CD4-positive, alpha-beta memory T cell (primary cell): ENCODE data around the gene KATNBL1. TPM values are rescaled to one million over a fixed set of nuclear protein-coding genes. Genes with fewer than 3 reads are reported as not detected.

Source experiments
- CTCF ChIA-PET: fragments of 350-600 bp; sonication (Branson Sonifier 250); formaldehyde crosslinking; loops from one replicate; lab custom pipeline; 2021; ENCODE audit warnings: inconsistent platforms; ENCODE audit not compliant: partially characterized antibody; lab: Charles Lee
- POLR2A ChIA-PET: fragments of 350-600 bp; sonication (Branson Sonifier 250); formaldehyde crosslinking; loops from one replicate; lab custom pipeline; 2021; ENCODE audit not compliant: partially characterized antibody; lab: Charles Lee
- DNase-seq, 5 donors: peaks; one replicate each; pipeline versions ENCODE4 v3.0.0 to v3.0.0-alpha.2; 2020 to 2022; ENCODE audit warnings: mixed read lengths in 1 of 5
- H3K27ac ChIP-seq: one replicate; pipeline ENCODE4 v1.7.0; 2013; ENCODE audit warnings: low read depth, low read length
- H3K27me3 ChIP-seq: 2 replicates; pipeline ENCODE4 v1.7.0; 2013; ENCODE audit warnings: mild to moderate bottlenecking, low read length, moderate library complexity; ENCODE audit not compliant: insufficient read depth
- H3K36me3 ChIP-seq: 2 replicates; pipeline ENCODE4 v1.7.0; 2013; ENCODE audit warnings: mild to moderate bottlenecking, low read length, moderate library complexity; ENCODE audit not compliant: insufficient read depth
- H3K4me1 ChIP-seq: 2 replicates; pipeline ENCODE4 v1.7.0; 2013; ENCODE audit warnings: mild to moderate bottlenecking, low read length, moderate library complexity; ENCODE audit not compliant: insufficient read depth
- H3K4me3 ChIP-seq, 2 donors: one replicate each; pipeline ENCODE4 v1.7.0; 2013; ENCODE audit warnings: low read length in 2 of 2, mild to moderate bottlenecking in 1 of 2
- H3K9me3 ChIP-seq, 2 donors: one replicate each; pipeline ENCODE4 v1.7.0; 2013; ENCODE audit warnings: low read length in 2 of 2, control low read depth in 1 of 2; ENCODE audit not compliant: control insufficient read depth in 1 of 2
- H3K27ac Mint-ChIP-seq, 7 donors: one replicate each; pipeline ENCODE4 v1.8.0; 2020 to 2021; ENCODE audit warnings: mixed read lengths in 7 of 7, mild to moderate bottlenecking in 6 of 7, inconsistent platforms in 3 of 7, moderate library complexity in 3 of 7
- H3K27me3 Mint-ChIP-seq, 2 donors: one replicate each; pipeline ENCODE4 v1.8.0; 2020 to 2021; ENCODE audit warnings: mixed read lengths in 2 of 2
- H3K36me3 Mint-ChIP-seq, 2 donors: one replicate each; pipeline ENCODE4 v1.8.0; 2020 to 2021; ENCODE audit warnings: mixed read lengths in 2 of 2, inconsistent platforms in 1 of 2, mild to moderate bottlenecking in 1 of 2
- H3K4me1 Mint-ChIP-seq, 4 donors: one replicate each; pipeline ENCODE4 v1.8.0; 2020 to 2021; ENCODE audit warnings: mixed read lengths in 4 of 4, mild to moderate bottlenecking in 1 of 4
- H3K4me3 Mint-ChIP-seq, 8 donors: one replicate each; pipeline ENCODE4 v1.8.0; 2020 to 2021; ENCODE audit warnings: mixed read lengths in 8 of 8, mild to moderate bottlenecking in 7 of 8, moderate library complexity in 6 of 8, inconsistent platforms in 3 of 8
- H3K9me3 Mint-ChIP-seq, 8 donors: one replicate each; pipeline ENCODE4 v1.8.0; 2020 to 2021; ENCODE audit warnings: mixed read lengths in 8 of 8, mild to moderate bottlenecking in 5 of 8, inconsistent platforms in 3 of 8, moderate library complexity in 1 of 8
- intact Hi-C: fragments of 100-400 bp; cut with micrococcal nuclease; formaldehyde crosslinking; loops from one replicate; pipeline ENCODE4 v1.15.1; 2023
- polyA plus RNA-seq, 2 donors: library from polyadenylated mRNA; unstranded; fragments of 300-500 nt; fragmentation: Illumina TruSeq; gene quantifications; one replicate each; pipeline ENCODE4 v1.2.3, GENCODE V29; 2021
- total RNA-seq, 2 experiments: library from RNA; stranded (reverse); gene quantifications; one replicate each; pipeline ENCODE4 v1.2.3, GENCODE V29; 2021

Gene KATNBL1
- total and polyA plus RNA-seq, 4 experiments from 2014 or later: 34.7 to 45.8 (median 37.1) TPM

DNA sequence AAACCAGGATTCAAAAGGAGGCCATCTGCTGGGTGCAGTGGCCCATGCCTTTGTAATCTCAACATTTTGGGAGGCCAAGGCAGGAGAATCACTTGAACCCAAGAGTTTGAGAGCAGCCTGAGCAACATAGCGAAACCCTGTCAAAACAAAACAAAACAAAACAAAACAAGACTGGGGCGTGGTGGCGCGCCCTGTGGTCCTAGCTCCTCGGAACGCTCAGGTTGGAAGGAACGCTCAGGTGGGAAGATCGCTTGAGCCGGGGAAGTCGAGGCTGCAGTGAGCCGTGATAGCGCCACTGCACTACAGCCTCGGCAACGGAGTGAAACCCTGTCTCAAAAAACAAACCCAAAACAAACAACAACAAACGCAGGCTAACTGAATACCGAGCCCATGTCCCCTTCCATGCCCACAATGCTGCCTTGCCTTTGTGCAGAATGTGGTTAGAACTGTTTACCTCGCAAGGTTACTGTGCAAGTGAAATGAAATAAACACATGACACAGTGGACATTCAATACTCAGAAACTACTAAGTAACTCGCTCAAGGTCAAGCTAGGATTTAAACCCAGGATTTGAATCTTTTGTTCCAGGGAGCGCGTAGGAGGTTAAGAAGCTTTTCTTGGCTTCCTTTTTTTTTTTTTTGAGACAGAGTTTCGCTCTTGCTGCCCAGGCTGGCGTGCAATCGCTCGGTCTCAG, 14.2 kb upstream of the KATNBL1 start:
- Mint-ChIP-seq H3K9me3 (peaks cover 0 to 9% (median 0%) of the 10 kb centered on the region in 8 donors), H3K27me3 (peaks cover 3% of the 10 kb centered on the region in 2 donors), H3K27ac (peak overlapping the region; percentile 92 to 100 (median 99)), H3K4me1 (peaks cover 21 to 32% (median 25%) of the 10 kb centered on the region in 4 donors), H3K36me3 (peaks cover 13 to 33% of the 10 kb centered on the region in 2 donors), H3K4me3 (peak overlapping the region; percentile 90 to 99 (median 96))
- H3K36me3 ChIP-seq: peaks cover 10% of the 10 kb centered on the region
- peak overlapping the region; percentile 89 for H3K27ac ChIP-seq
- H3K4me1 ChIP-seq: peaks cover 25% of the 10 kb centered on the region
- ChIA-PET CTCF (interaction anchor here (1.0 to 3.3 kb wide), 6 partner anchors 9 to 144 kb away, joined by 3 to 17 read pairs (median 4); partner anchors contain the start of gene KATNBL1), POLR2A (interaction anchor here (0.6 to 4.1 kb wide), 11 partner anchors 8 to 764 kb away, joined by 3 to 34 read pairs (median 6); partner anchors contain the start of genes AVEN, EMC7, KATNBL1 and LPCAT4)
- no peaks in the 10 kb centered on the region for H3K27me3 ChIP-seq
- peak overlapping the region; percentile 88 to 93 for H3K4me3 ChIP-seq
- no peaks in the 10 kb centered on the region for H3K9me3 ChIP-seq
- intact Hi-C loops: loop anchor here (1.0 kb wide), 3 partner anchors 14 to 764 kb away; partner anchors contain the start of genes GOLGA8B, KATNBL1 and ZNF770
- no peak for DNase-seq

DNA sequence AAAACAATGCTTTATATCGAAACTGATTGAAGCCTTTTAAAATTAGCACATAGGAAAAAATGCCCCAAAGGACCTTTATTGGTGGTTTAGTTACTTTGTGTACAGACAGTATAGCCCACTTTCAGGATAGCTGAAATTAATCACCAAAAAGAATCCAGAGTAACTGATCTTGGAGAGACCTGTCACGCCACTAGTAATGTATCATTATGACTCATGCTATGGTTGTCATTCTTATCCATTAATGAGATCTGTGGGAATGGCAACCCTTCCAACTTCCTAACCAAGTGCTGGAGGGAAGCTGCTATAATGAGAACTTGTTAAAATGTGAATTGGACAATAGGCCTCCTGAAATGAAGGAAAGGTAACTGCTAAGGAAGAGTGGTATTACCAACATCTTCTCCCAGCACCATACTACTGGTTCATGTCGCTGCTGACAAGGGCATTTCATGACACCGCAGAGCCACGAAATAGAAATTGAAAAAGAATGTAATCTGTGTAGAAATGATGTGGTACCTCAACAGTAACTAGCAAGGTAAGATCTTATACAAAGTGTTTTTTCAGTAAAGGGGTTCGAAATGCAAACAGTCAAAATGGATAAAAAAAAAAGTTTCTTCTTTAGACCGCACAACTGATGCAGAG, 7.8 kb upstream of the KATNBL1 start:
- CTCF ChIA-PET: interaction anchor here (1.4 to 3.3 kb wide), 2 partner anchors 8 to 150 kb away, joined by 5 to 13 read pairs; partner anchors contain the start of genes KATNBL1 and LPCAT4
- H3K9me3 ChIP-seq: no peaks in the 10 kb centered on the region
- Mint-ChIP-seq H3K4me1 (no peaks in the 10 kb centered on the region), H3K4me3 (no peak overlapping the region), H3K9me3 (peaks cover 0 to 2% (median 0%) of the 10 kb centered on the region in 8 donors), H3K36me3 (no peaks in the 10 kb centered on the region), H3K27ac (no peak overlapping the region), H3K27me3 (peaks cover 0 to 4% of the 10 kb centered on the region in 2 donors)
- H3K27me3 ChIP-seq: no peaks in the 10 kb centered on the region
- intact Hi-C loops: no loop called here
- no peaks in the 10 kb centered on the region for H3K36me3 ChIP-seq
- no peak for DNase-seq
- POLR2A ChIA-PET: no interaction called here
- H3K27ac ChIP-seq: no peak overlapping the region
- no peak overlapping the region for H3K4me3 ChIP-seq
- H3K4me1 ChIP-seq: no peaks in the 10 kb centered on the region

DNA sequence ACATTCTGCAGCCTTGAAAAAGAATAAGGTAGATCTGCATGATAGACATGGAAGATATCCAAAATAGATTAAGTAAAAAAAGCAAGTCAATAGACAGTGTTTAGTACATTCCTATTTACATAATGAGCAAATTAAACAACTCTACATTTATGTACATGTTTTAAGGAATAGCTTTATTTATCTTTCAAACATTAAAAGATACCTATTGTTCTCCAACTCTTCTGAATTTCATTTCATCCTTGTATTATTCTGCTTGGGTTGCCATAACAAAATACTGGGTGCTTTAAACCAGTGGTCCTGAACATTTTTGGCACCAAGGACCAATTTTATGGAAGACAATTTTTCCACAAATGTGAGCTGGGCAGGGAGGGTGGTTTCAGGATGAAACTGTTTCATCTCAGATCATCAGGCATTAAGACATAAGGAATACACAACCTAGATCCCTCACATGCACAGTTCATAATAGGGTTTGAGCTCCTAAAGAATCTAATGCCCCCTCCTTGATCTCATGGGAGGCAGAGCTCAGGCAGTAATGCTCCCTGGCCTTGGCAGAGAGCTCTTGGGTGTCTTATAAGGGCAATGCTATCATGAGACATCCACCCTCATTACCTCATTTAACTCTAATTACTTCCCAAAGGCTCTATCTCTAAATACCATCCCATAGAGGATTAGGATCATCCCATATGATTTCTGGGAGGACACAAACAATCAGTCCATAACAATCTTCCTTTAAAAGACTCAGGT, 6.8 kb upstream of the KATNBL1 start:
- Histone ChIP-seq H3K4me1 (no peaks in the 10 kb centered on the region), H3K4me3 (no peak overlapping the region), H3K27me3 (no peaks in the 10 kb centered on the region), H3K36me3 (no peaks in the 10 kb centered on the region), H3K27ac (no peak overlapping the region), H3K9me3 (no peaks in the 10 kb centered on the region)
- Mint-ChIP-seq H3K36me3 (no peaks in the 10 kb centered on the region), H3K27ac (no peak overlapping the region), H3K4me3 (no peak overlapping the region), H3K27me3 (peaks cover 0 to 4% of the 10 kb centered on the region in 2 donors), H3K4me1 (no peaks in the 10 kb centered on the region), H3K9me3 (no peaks in the 10 kb centered on the region)
- ChIA-PET CTCF (interaction anchor here (1.1 to 1.8 kb wide), 2 partner anchors 114 to 154 kb away, joined by 3 to 4 read pairs; no protein-coding TSS in a partner anchor), POLR2A (interaction anchor here (0.5 kb wide), 1 partner anchor 7 kb away, joined by 3 read pairs; no protein-coding TSS in a partner anchor)
- intact Hi-C loops: no loop called here
- DNase-seq: no peak

DNA sequence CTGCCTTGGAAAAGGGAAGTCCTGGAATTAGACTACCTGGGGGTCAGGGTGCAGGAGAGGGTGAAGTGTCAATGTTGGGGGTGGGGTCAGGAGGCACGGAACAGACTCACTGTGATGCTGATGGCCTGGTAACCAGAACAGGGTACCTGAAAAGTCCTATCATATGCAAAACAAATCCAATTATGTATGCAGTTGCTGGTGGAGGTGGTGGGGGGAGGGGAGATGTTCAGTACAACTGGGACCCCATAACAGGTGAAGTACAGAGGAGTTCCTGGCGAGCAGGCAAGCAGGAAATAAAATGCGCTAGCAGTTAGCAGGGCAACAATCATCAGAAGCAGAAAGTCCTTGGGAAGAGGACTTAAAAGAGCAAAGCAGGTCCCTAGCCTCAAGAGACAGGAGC, 4.2 kb upstream of the KATNBL1 start:
- DNase-seq: no peak
- Mint-ChIP-seq H3K27ac (peak overlapping the region in 1 of 7 donors; percentile 33), H3K36me3 (no peaks in the 10 kb centered on the region), H3K4me1 (peaks cover 1 to 8% (median 5%) of the 10 kb centered on the region in 4 donors), H3K9me3 (no peaks in the 10 kb centered on the region), H3K27me3 (peaks cover 0 to 4% of the 10 kb centered on the region in 2 donors), H3K4me3 (no peak overlapping the region)
- POLR2A ChIA-PET: no interaction called here
- Histone ChIP-seq H3K4me3 (no peak overlapping the region), H3K27me3 (no peaks in the 10 kb centered on the region), H3K9me3 (no peaks in the 10 kb centered on the region), H3K27ac (no peak overlapping the region), H3K36me3 (no peaks in the 10 kb centered on the region), H3K4me1 (peaks cover 3% of the 10 kb centered on the region)
- CTCF ChIA-PET: no interaction called here
- intact Hi-C loops: no loop called here

DNA sequence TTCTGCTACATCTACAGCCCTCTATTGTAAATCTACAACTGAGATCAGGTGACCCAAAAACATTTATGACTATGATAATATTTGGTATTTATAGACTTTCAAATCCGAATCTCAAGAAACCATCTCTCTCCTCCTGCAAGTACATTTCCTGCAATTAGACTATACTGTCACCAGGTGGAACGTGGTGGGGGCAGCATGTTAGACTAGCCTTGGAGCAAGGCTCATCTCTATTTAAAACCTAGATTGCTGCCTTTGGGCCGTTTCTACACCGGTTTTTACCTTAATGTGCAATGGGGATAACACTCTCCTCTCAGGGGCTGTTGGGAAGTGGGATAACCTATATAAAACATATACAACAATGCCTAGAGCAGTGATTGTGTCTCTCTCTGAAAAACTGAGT, 3.8 kb upstream of the KATNBL1 start:
- no peak for DNase-seq
- peak overlapping the region in 1 of 7 donors; percentile 33 for H3K27ac Mint-ChIP-seq
- no peak overlapping the region for H3K4me3 Mint-ChIP-seq
- H3K36me3 ChIP-seq: no peaks in the 10 kb centered on the region
- no peaks in the 10 kb centered on the region for H3K36me3 Mint-ChIP-seq
- peaks cover 7% of the 10 kb centered on the region for H3K4me1 ChIP-seq
- intact Hi-C loops: no loop called here
- ChIA-PET POLR2A (no interaction called here), CTCF (interaction anchor here (1.2 to 6.0 kb wide), 3 partner anchors 11 to 152 kb away, joined by 5 to 118 read pairs (median 6); partner anchors contain the start of gene EMC4)
- H3K27me3 Mint-ChIP-seq: peaks cover 0 to 4% of the 10 kb centered on the region in 2 donors
- peaks cover 4 to 13% (median 8%) of the 10 kb centered on the region in 4 donors for H3K4me1 Mint-ChIP-seq
- no peaks in the 10 kb centered on the region for H3K27me3 ChIP-seq
- H3K27ac ChIP-seq: no peak overlapping the region
- H3K4me3 ChIP-seq: no peak overlapping the region
- H3K9me3 Mint-ChIP-seq: no peaks in the 10 kb centered on the region
- no peaks in the 10 kb centered on the region for H3K9me3 ChIP-seq

DNA sequence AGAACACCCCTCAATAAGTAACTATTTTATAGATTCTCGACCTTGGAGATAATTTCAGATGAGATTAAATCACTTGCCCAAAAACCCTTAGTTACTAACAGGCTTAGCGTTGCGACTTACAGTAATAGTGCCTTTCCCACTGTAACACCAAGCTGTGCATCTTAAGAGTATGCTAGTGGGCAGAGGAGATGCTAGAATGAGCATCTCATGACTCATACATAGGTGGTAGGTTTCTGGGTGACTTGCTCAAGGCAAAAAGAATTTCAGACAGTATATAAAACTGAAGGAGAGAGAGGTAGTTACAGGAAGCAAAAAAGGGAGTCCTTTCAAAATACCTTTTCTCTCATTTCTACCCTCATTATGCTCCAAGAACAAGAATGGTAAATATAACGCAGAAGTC, 3.9 kb downstream of the KATNBL1 start:
- ChIA-PET POLR2A (no interaction called here), CTCF (interaction anchor here (2.3 kb wide), 1 partner anchor 144 kb away, joined by 7 read pairs; no protein-coding TSS in a partner anchor)
- peak overlapping the region in 1 of 7 donors; percentile 69 for H3K27ac Mint-ChIP-seq
- H3K4me3 Mint-ChIP-seq: no peak overlapping the region
- Histone ChIP-seq H3K36me3 (no peaks in the 10 kb centered on the region), H3K27ac (no peak overlapping the region), H3K9me3 (no peaks in the 10 kb centered on the region), H3K4me1 (peaks cover 13% of the 10 kb centered on the region), H3K27me3 (no peaks in the 10 kb centered on the region), H3K4me3 (no peak overlapping the region)
- H3K27me3 Mint-ChIP-seq: no peaks in the 10 kb centered on the region
- DNase-seq: no peak
- H3K9me3 Mint-ChIP-seq: no peaks in the 10 kb centered on the region
- intact Hi-C loops: no loop called here
- peaks cover 0 to 7% of the 10 kb centered on the region in 2 donors for H3K36me3 Mint-ChIP-seq
- H3K4me1 Mint-ChIP-seq: peaks cover 23 to 37% (median 25%) of the 10 kb centered on the region in 4 donors
